Glomerular visceral epithelial cell (primary cell): Measurements from ENCODE around the gene WWTR1.

Source experiments
- DNase-seq: peaks from one replicate; pipeline ENCODE4 v3.0.0-alpha.2; 2016; ENCODE audit errors: extremely low spot score

Gene WWTR1

GRCh38 chr3:149473357-149474249, 184.2 kb downstream of the WWTR1 start:
- DNase-seq = peak; percentile 88

- peak; percentile 73 for DNase-seq
Measured at GRCh38 chr3:149472030-149472797, 185.6 kb downstream of the WWTR1 start.

- DNase-seq = no peak
Measured at GRCh38 chr3:149470381-149470780, 187.4 kb downstream of the WWTR1 start.

- DNase-seq = no peak
Measured at GRCh38 chr3:149468504-149469212, 189.2 kb downstream of the WWTR1 start.
